HEK293 (cell line): ENCODE results near the gene TMEM170A.
A peak's percentile ranks its signal among the peaks of the same experiment; 100 is the strongest.

Source experiments
- CTCF ChIA-PET: fragments of 350-600 bp; formaldehyde crosslinking; extraction: SDS; loops from one replicate; lab custom pipeline; 2021; ENCODE audit warnings: antibody characterized with exemption; lab: Yijun Ruan, JAX
- POLR2A ChIA-PET: fragments of 300-600 bp; formaldehyde crosslinking; extraction: SDS; loops from one replicate; lab custom pipeline; 2020; ENCODE audit warnings: antibody characterized with exemption, inconsistent platforms; lab: Yijun Ruan, JAX
- H3K27ac ChIP-seq: fragments of 200-500 bp; sonication (Bioruptor generic); 2 replicates; pipeline ENCODE4 v1.5.1; 2014; ENCODE audit warnings: low read depth, low read length, control low read depth, inconsistent platforms; ENCODE audit errors: extremely low read depth
- H3K36me3 ChIP-seq, 2 experiments: fragments of 200-500 bp in 1 of 2; sonication (Bioruptor generic) in 1 of 2; 1 replicate in 1 of 2; 2 replicates in 1 of 2; pipeline ENCODE4 v1.5.1; 2014 to 2017; ENCODE audit warnings: inconsistent platforms in 2 of 2, low read length in 2 of 2; ENCODE audit not compliant: control insufficient read depth in 2 of 2, insufficient read depth in 1 of 2
- H3K4me1 ChIP-seq: fragments of 200-500 bp; sonication (Bioruptor generic); 2 replicates; pipeline ENCODE4 v1.5.1; 2014; ENCODE audit warnings: mild to moderate bottlenecking, low read length, inconsistent platforms; ENCODE audit not compliant: control insufficient read depth, insufficient read depth
- H3K4me3 ChIP-seq: 2 replicates; pipeline ENCODE4 v1.5.1; 2011; ENCODE audit warnings: low read depth, mild to moderate bottlenecking, control low read depth, low read length, moderate library complexity
- H3K9me3 ChIP-seq: fragments of 200-500 bp; sonication (Bioruptor generic); 2 replicates; pipeline ENCODE4 v1.5.1; 2014; ENCODE audit warnings: low read depth, low read length, inconsistent platforms; ENCODE audit not compliant: control insufficient read depth, insufficient read depth
- BCL11A ChIP-seq: fragments of 450-650 bp; formaldehyde crosslinking; IDR thresholded peaks from 2 replicates; pipeline ENCODE4 v1.5.1; 2016; ENCODE audit warnings: low read depth, missing biosample characterization, missing genetic modification characterization
- FEZF1 ChIP-seq: fragments of 450-650 bp; formaldehyde crosslinking; IDR thresholded peaks from 2 replicates; pipeline ENCODE4 v1.5.1; 2016; ENCODE audit warnings: missing biosample characterization, missing genetic modification characterization
- HIC1 ChIP-seq: fragments of 450-650 bp; formaldehyde crosslinking; IDR thresholded peaks from 2 replicates; pipeline ENCODE4 v1.5.1; 2016; ENCODE audit warnings: missing biosample characterization, missing genetic modification characterization
- HOXA7 ChIP-seq: sonication (generic); formaldehyde crosslinking; IDR thresholded peaks from 2 replicates; pipeline ENCODE4 v1.8.1; 2022; ENCODE audit warnings: missing genetic modification reagents, borderline replicate concordance
- KLF16 ChIP-seq: fragments of 450-650 bp; formaldehyde crosslinking; IDR thresholded peaks from 2 replicates; pipeline ENCODE4 v1.5.1; 2017; ENCODE audit warnings: missing biosample characterization, missing genetic modification characterization
- MZF1 ChIP-seq: fragments of 450-650 bp; formaldehyde crosslinking; IDR thresholded peaks from 2 replicates; pipeline ENCODE4 v1.5.1; 2017; ENCODE audit warnings: missing biosample characterization, missing genetic modification characterization, borderline replicate concordance
- PRDM1 ChIP-seq: fragments of 450-650 bp; formaldehyde crosslinking; IDR thresholded peaks from 2 replicates; pipeline ENCODE4; 2016; ENCODE audit warnings: missing biosample characterization, missing genetic modification characterization
- PRDM10 ChIP-seq: fragments of 450-650 bp; formaldehyde crosslinking; IDR thresholded peaks from 2 replicates; pipeline ENCODE4 v1.5.1; 2016; ENCODE audit warnings: missing biosample characterization, missing genetic modification characterization
- YY1 ChIP-seq: fragments of 450-650 bp; formaldehyde crosslinking; IDR thresholded peaks from 2 replicates; pipeline ENCODE4 v1.5.1; 2018; ENCODE audit warnings: missing biosample characterization, missing genetic modification characterization
- ZBTB17 ChIP-seq: fragments of 450-650 bp; formaldehyde crosslinking; IDR thresholded peaks from 2 replicates; pipeline ENCODE4 v1.5.1; 2016; ENCODE audit warnings: missing biosample characterization, missing genetic modification characterization
- ZBTB20 ChIP-seq: fragments of 450-650 bp; formaldehyde crosslinking; IDR thresholded peaks from 2 replicates; pipeline ENCODE4 v1.5.1; 2016; ENCODE audit warnings: missing biosample characterization, missing genetic modification characterization
- ZBTB21 ChIP-seq: fragments of 450-650 bp; formaldehyde crosslinking; IDR thresholded peaks from 2 replicates; pipeline ENCODE4 v1.5.1; 2017; ENCODE audit warnings: missing biosample characterization, missing genetic modification characterization
- ZBTB7A ChIP-seq: fragments of 450-650 bp; formaldehyde crosslinking; IDR thresholded peaks from 2 replicates; pipeline ENCODE4 v1.5.1; 2016; ENCODE audit warnings: low read depth, missing biosample characterization, missing genetic modification characterization
- ZNF2 ChIP-seq: fragments of 450-650 bp; formaldehyde crosslinking; IDR thresholded peaks from 2 replicates; pipeline ENCODE4 v1.5.1; 2016; ENCODE audit warnings: missing biosample characterization, missing genetic modification characterization
- ZNF324 ChIP-seq: fragments of 450-650 bp; formaldehyde crosslinking; IDR thresholded peaks from 2 replicates; pipeline ENCODE4 v1.5.1; 2016; ENCODE audit warnings: missing biosample characterization, missing genetic modification characterization
- ZNF335 ChIP-seq: fragments of 450-650 bp; formaldehyde crosslinking; conservative IDR thresholded peaks from 2 replicates; pipeline ENCODE4 v1.5.1; 2016; ENCODE audit warnings: missing biosample characterization, missing genetic modification characterization
- ZNF37A ChIP-seq: fragments of 450-650 bp; IDR thresholded peaks from 2 replicates; pipeline ENCODE4 v1.5.1; 2018; ENCODE audit warnings: missing biosample characterization, missing genetic modification characterization
- ZNF645 ChIP-seq: fragments of 450-650 bp; formaldehyde crosslinking; IDR thresholded peaks from 2 replicates; pipeline ENCODE4; 2016; ENCODE audit warnings: missing biosample characterization, missing genetic modification characterization
- ZNF654 ChIP-seq: fragments of 450-650 bp; formaldehyde crosslinking; IDR thresholded peaks from 2 replicates; pipeline ENCODE4 v1.5.1; 2016; ENCODE audit warnings: low read depth, missing biosample characterization, missing genetic modification characterization
- ZNF704 ChIP-seq: fragments of 450-650 bp; formaldehyde crosslinking; IDR thresholded peaks from 2 replicates; pipeline ENCODE4 v1.5.1; 2016; ENCODE audit warnings: missing biosample characterization, missing genetic modification characterization
- ZNF843 ChIP-seq: fragments of 450-650 bp; formaldehyde crosslinking; IDR thresholded peaks from 2 replicates; pipeline ENCODE4 v1.5.1; 2016; ENCODE audit warnings: missing biosample characterization, missing genetic modification characterization

TMEM170A gene

GRCh38 chr16:75433732-75434413 lies 30.6 kb downstream of the TMEM170A start:
- TF ChIP-seq PRDM10 (tag by site-specific recombination), result no peak
- TF ChIP-seq ZBTB7A (tag by site-specific recombination), result no peak
- no peak for TF ChIP-seq ZNF704 (tag by site-specific recombination)
- TF ChIP-seq ZNF335 (tag by site-specific recombination), result peak; percentile 91
- TF ChIP-seq HIC1 (tag by site-specific recombination), result no peak
- TF ChIP-seq ZBTB17, result peak; percentile 52
- no peak for TF ChIP-seq ZNF37A (tag by site-specific recombination)
- TF ChIP-seq KLF16 (tag by site-specific recombination), result 0 out of 2 replicates have a peak, but pooled peaks have one; percentile 19
- peak; percentile 52; the same call in 1 of the 2 replicates for TF ChIP-seq YY1 (tag by site-specific recombination)
- TF ChIP-seq ZNF645 (tag by site-specific recombination), result no peak
- peak; percentile 59 for TF ChIP-seq PRDM1 (tag by site-specific recombination)
- ChIA-PET CTCF (interaction anchor here (0.9 to 1.6 kb wide), 4 partner anchors 30 to 235 kb away, joined by 3 to 8 read pairs (median 3); no protein-coding TSS in a partner anchor), POLR2A (interaction anchor here (0.5 to 2.0 kb wide), 7 partner anchors 11 to 228 kb away, joined by 3 to 10 read pairs (median 5); partner anchors contain the start of genes ADAT1 and TMEM170A)
- Histone ChIP-seq H3K4me1 (no peaks in the 10 kb centered on the region), H3K27ac (peak overlapping the region; percentile 44; the same call in 1 of the 2 replicates), H3K9me3 (no peaks in the 10 kb centered on the region), H3K36me3 (peaks cover 0 to 3% of the 10 kb centered on the region in 2 experiments; a peak in 1 of 3 replicates), H3K4me3 (peak overlapping the region; percentile 78)

GRCh38 chr16:75432828-75433731 lies 31.4 kb downstream of the TMEM170A start, which contains the start of gene CFDP1:
Gene CFDP1 (minus strand): TSS chr16:75433503. CDS start chr16:75433352, 151 bp downstream.
- H3K4me1 ChIP-seq, result no peaks in the 10 kb centered on the region
- POLR2A ChIA-PET, result interaction anchor here (0.5 to 2.0 kb wide), 9 partner anchors 12 to 229 kb away, joined by 3 to 10 read pairs (median 4); partner anchors contain the start of genes ADAT1, KARS1, TERF2IP and TMEM170A
- no peak for TF ChIP-seq BCL11A
- TF ChIP-seq HOXA7, result no peak
- TF ChIP-seq ZBTB21 (tag by site-specific recombination), result no peak; the same call in 1 of the 2 replicates
- TF ChIP-seq ZNF843, result peak; percentile 76; the same call in 1 of the 2 replicates
- TF ChIP-seq ZNF324 (tag by site-specific recombination), result peak; percentile 67; the same call in 1 of the 2 replicates
- TF ChIP-seq ZNF2 (tag by site-specific recombination), result peak; percentile 56; the same call in 1 of the 2 replicates
- TF ChIP-seq MZF1 (tag by site-specific recombination), result peak; percentile 99
- TF ChIP-seq ZNF654 (tag by site-specific recombination), result no peak
- TF ChIP-seq FEZF1 (tag by site-specific recombination), result 0 out of 2 replicates have a peak, but pooled peaks have one; percentile 11
- peak; percentile 38; the same call in 1 of the 2 replicates for TF ChIP-seq ZBTB20

More at GRCh38 chr16:75432828-75433731, 31.4 kb downstream of the TMEM170A start, which contains the start of gene CFDP1:
- CTCF ChIA-PET, result interaction anchor here (0.6 to 1.6 kb wide), 8 partner anchors 9 to 234 kb away, joined by 3 to 8 read pairs (median 3); no protein-coding TSS in a partner anchor
- peak within 1 kb of the TSS; percentile 78 for H3K4me3 ChIP-seq
- H3K27ac ChIP-seq, result peak within 1 kb of the TSS; percentile 73; the same call in 1 of the 2 replicates
- H3K36me3 ChIP-seq, result peaks cover 0 to 3% of the 10 kb centered on the region in 2 experiments; a peak in 1 of 3 replicates
- no peaks in the 10 kb centered on the region for H3K9me3 ChIP-seq
